NCI-H524 (cell line): ENCODE measurements around the gene KIAA1549.

Source experiments
- DNase-seq, 2 experiments: peaks; one replicate each; lab custom pipeline; 2025; lab: John Stamatoyannopoulos, UW

Gene KIAA1549

DNA sequence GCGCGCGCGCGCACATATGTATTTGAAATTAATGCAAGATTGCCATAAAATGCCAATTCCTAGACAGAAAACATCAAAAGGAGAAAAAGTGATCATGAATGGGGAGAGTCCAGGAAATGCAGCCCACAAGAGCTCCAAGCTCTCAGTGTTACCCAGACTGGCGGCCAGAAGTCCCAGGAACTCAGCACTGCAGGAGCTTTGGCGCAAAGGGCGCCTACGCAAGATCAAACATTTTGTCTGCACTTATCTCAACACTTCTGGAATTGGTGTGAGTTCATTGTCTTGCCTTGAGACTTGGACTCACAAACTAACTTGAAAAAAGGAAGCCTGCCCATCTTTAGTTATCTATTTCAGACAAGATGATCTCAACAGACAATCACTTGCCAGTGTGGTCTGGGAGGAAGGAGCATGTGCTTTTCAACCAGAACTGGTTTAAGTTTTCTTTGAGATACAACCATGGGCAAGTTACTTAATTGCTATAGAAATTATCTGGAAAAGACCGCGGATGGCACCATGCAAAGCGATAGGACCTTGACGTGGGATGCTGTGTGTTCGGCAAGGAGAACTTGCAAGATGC is 77.2 kb downstream of the KIAA1549 start:
- no peak for DNase-seq

DNA sequence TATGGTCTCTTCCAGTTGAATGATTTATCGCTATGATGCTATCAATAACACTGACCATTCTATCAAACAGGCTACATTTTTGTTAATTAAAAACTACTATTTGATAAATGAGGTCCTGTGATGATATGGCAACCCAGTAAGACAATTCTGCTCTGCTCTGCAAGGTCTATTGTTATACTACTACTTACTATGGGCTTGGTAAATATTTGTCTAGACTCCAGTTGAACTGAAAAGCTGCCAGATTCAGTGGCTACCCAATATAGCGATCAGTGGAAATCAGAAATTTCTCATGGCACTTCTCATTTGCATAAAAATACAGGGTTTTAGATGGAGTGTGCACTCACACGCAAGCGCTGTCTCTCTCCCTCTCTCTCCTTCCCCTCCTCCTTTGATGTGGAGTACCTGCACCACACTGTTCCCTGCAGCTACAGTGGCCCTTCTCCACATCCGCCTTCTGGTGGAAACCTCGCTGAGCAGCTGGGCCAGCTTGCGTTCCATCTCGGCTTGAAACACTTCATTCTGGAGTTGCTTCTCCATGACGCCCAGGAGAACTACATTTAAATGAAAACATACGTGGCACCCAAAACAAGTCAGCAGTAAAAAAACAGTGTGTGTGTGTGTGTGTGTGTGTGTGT is 77.9 kb downstream of the KIAA1549 start:
- no peak for DNase-seq

DNA sequence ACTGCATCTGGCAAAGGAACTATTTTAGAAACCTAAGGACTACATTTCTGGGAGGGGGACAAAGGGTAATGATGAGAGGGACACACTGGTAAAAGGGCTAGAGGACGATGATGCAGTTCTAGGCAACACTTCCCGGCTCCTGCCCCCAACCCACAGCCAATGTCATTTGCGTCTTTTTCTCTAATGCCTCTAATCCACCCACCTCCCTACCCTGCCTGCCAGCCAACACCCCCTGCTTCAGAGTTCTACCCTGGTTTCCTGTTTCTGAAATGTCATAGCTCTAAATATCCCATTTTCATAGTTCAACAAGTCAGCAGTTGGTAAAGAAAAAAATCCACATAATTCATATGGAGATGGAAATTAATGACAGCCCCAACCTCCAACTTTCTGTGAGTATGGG is 79.0 kb downstream of the KIAA1549 start:
- DNase-seq: no peak

DNA sequence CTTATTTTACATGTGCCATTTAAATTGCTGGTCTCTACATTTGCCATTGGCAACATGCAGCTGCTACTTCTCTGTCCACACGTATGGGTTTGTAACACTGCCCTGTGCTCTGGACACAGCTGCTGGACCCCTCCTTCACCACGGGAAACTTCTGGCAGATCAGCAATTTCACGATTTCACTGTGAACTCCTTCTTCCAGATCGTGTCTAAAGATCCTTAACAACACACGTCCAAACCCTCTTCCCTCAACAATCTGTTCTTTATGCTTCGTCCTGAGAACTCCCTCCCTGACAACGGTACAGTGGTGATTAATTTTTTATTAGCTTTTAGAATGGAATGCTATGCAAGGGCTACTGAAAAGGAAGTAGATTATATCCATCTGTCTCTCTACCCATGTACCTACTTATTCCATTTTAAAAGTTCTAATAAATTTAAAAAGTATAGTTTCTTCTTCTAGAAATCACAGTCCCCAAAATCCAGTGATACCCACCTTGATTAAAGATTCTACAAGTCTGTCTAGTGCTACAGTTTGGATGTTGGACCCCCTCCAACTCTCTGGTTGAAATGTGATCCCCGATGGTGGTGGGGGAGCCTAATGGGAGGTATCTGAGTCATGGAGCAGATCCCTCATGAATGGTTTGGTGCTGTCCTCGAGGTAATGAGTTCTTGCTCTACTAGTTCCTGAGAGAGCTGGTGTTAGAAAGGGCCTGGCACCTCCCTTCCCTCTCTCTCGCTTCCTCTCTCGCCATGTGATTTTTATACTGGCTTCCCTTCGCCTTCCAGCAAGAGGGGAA is 81.0 kb downstream of the KIAA1549 start:
- DNase-seq: no peak

DNA sequence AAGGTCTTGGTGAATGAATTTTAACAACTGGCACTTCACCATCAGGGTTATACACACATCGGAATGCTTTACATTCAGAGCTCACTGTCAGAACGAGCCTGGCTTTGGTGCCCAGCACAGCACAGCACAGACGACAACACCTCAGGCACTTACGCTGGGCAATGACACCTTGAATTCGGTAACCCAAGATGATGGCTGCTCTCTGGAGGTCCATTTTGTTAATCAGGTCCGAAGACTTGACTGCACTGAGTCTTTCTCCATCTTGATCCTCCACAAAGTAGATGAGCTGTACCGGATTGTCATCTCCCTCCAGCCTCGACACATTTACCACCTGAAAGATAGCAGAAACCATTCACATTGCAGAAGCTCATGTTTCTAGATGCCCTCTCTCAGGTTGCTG is 82.4 kb downstream of the KIAA1549 start:
- DNase-seq: no peak

DNA sequence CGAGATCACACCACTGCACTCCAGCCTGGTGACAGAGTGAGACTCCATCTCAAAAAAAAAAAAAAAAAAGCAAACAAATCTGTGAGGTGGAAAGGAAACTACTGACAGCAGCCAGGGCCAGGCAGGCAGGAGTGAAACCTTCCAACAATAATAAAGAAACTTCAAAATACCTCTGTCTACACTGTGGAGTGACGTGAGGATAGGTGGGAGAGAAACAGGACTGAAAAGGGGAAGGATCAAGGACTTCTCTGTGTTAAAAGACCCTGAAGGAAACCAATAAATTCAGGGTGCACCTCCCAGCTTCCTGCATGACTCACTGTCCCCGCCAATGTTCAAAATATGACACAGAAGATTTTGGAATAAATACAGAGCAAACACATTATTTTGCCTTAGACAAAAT is 82.9 kb downstream of the KIAA1549 start:
- no peak for DNase-seq

DNA sequence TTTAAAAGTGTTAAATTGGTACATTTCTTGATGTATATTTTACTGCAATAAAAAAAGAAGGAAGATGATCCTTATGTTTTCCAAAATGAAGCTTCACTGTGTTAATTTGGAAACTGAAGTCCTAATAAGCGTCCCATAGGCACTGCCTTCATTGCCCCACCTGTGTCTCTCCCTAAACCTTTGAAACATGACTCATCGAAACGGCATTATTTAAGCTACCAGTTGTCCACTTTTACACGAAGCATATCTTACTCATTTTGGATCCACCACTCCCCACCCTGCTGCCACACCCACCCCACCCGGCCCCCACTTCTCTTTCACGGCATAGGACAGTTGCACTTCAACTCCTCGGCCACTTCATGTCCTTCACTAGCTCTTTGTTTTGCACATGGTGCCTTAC is 85.5 kb downstream of the KIAA1549 start:
- DNase-seq: no peak

DNA sequence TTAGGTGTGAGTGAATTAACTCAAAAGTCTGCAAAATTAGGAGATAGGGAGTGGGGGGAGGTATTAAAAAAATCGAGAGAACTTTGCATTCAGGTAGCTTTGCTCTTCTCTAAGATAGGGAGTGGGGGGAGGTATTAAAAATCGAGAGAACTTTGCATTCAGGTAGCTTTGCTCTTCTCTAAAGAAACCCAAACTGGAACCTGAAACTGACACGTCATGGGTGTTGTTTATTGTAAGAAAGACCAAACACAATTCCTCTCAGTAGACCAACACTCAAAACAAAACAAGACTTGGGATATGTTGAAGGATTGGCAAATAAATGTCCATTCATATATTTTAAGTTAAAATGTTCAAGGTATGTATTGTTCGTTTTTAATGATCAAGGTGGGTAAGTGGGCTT is 87.9 kb downstream of the KIAA1549 start:
- DNase-seq: no peak

DNA sequence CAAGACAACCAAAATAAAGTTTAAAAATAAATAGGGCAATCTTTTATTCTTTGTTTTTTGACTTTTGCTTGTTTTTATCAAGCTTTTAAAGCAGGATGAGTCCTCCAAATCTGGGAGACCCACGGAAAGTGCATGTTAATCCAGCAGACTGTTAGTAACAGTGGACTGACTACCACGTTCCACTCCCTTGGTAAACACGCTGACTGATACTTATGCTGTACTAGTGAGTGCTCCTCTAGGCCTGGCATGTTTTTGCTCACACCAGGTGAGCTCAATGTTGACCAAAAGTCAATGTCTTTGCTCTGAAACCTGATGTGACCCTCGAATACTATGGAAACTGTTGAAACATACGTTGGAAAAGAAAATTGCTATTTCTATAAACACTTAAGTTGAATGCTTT is 88.4 kb downstream of the KIAA1549 start:
- no peak for DNase-seq

DNA sequence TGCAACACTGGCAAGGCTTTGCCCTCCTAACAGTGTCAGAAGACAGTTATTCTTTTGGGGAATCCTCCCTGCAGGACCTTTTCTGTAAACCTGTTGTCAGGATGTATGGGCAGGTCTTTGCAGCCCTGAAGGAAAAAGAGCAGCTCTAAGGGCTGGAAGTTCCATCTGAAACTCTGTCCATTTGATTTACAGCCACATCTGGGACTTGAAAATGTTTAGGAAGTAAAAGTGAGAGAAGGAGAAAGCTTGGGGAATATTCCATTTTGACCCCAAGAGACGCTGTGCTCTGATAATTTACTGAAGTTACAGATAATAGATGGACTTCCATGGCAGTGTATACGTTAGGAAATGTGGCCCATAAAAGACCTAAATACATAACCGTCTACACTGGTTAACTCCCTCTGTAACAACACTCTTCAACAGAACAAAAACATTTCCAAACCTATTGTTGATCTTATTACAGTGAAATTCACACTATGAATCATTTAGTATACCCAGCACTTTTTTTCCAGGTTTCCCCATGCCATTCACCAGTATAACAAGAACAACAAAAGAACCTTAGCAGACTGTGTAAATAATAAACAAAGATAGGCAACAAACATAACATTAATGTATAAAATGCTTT is 89.1 kb downstream of the KIAA1549 start:
- DNase-seq: no peak

DNA sequence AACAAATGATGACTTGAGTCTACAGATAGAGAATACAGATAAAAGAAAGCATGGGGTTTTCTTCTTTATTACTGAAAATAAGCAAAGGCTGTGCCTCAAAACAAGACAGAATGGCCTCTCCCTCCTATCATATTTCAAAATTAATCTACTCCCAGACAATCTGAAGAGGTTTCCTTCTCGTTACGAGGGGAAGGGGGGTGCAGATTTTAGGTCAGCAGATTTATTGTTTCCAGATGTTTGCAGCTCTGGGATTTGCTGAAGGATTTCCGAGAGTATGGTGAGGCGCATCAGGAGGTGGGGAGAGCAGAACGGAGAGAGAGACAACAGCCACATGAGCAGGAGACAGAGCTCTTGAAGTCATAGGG is 89.8 kb downstream of the KIAA1549 start:
- peak; percentile 63 to 85 for DNase-seq

DNA sequence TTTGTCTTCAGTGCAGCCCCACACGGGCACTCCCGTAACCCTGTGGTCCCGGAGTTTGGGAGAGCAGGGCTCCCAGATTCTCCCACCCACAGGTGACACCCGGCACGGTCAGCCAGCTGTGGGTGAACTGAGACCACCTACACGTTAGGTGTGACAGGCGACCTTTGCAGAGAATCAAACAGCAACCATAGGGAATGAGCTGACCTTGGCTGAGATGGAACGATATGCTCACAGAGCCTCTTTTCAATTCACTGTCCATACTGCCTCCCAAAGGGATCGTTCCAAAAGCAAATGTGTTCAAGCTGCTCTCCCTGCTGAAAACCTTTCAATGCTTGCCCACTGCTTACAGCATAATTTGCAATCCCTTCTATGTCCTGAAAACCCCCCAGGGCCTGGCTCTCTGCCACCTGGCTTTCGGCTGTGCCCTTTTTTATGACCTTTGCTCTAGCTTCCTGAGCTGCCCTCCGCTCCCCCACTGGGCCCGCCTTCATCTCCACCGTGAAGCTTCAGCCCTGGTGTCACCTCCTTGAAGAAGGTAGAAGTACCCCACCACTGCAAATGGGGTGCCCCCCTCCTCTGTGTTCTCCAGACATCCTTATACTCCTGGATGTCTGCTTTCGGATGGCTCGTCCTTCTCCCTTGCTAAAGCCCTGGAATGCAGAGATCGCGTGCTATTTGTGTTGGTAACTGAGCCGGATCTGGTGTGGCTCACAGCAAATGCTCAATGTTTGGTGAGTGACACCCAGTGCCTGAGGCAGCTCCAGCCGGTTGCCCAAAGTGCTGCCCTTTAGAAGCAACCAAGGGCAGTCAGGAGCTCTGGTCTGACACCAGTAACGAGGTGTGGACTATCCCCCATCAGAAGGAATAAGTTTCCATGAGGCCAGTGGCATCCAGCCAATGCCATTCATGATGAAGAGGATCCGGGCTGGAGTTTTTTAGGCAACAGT is 90.4 kb downstream of the KIAA1549 start:
- DNase-seq: no peak

DNA sequence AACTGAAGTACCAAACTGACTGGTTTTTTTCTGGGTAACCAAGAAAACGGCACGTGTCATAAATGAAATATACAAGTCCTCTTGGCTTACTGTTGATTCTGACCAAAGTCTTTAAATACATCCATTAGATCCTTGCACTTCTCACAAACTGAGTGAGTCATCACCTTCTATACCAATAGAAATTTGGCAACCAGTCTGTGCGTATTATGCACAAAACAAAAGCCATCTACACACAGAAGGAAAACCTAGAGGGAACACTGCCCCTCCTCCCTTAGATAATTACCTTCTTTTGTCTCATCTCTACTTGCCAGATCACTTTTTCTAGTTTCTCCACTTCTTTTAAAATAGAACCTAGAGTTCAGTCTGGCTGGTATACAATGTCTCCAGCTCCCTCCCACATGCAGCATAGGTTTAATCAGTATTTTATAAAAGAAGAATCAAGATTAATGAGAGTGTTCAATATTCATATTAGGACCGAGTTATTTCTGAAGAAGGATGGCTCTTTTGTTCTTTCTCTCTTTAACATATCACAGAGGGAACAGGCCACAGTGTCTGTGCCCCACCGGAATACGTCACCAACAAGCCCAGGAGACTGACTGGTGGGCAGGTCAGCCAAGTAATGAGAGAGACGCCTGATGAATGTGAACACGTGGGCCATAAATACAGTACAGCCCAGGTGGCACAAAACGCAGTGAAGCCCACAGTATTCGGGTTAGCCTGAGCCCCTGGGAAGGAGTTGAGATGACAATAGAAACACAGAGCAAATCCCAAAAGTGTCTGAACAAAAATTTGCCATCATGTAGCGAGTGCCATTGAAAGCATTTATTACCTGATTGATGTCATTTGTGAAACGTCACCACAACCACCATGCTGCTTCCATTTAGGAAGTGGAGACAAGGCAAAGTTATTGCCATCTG is 91.3 kb downstream of the KIAA1549 start:
- no peak for DNase-seq

DNA sequence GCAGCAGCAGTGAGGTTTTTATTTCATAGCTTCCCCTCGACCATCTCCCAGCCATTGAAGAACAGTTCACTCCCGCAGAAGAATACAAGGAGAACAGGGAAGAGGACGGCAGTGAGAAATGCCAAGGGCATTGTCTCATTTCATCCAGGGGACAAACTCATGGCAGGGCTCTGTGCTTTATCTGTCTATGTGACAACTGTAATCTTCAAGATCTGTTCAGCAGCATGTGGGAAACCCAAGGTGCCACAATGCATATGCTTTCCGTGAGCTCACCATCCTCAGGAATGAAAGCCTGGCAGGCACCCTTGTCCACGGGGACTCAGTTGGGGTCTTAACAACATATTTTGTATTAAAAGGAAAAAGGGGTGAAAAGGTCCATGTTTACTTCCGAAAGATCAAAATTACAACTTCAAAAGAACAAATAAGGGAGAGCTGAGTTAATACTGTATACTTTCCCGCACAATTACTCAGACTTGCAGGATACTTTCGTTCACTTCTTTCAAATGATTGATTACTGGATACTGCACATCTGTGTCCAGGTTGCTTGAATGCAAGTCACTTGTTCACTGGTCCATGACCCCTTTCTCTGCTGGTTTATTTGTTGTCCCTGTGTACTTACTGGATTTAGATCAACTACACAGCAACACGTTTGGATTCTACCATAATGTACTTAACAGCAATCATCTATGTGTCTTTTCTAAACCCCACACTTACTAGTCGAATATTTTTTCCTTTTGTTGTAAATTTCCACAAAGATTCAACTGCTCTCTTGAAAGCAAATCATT is 93.1 kb downstream of the KIAA1549 start:
- DNase-seq: no peak

DNA sequence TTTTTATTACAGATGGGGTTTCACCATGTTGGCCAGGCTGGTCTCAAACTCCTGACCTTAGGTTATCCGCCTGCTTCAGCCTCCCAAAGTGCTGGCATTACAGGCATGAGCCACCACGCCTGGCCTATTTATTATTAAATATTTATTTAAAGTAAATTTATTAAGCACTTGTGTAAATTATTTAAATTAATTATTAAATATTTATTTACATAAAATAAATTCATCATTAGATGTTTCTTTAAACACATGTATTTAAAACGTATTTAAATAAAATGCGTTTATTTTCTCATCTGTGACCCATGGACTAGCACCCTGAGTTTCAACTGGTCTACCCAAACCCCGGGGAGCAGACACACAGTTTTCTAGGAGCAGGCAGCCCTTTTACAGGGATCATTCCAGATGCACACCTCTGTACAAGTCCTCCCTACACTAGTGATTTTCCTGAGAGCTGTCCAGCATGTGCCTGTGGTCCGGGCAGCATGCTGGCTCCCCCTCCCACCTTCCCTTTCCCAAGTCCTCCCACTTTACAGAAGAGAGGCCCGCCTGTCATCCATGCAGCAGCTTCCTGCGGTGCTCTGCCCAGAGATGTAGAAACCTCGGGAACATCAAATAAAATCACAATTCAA is 94.0 kb downstream of the KIAA1549 start:
- no peak for DNase-seq

DNA sequence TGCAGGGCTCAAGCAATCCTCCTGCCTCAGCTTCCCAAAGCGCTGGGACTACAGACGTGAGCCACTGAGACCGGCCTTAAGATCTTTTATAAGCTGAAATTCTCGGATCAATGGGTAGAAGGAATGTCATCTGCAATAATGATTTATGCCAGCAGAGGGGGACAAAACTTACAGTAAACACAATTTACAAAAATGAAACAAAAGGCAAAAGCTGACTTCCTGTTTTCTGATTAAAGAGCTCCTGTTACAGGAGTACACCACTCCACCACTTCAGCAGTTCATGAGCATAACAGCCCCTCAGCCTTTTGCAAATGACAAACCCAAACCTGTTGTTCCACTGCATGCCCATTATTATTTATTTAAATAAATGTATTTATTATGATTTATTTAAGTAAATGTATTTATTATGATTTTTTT is 94.7 kb downstream of the KIAA1549 start:
- DNase-seq: peak; percentile 6 to 73

DNA sequence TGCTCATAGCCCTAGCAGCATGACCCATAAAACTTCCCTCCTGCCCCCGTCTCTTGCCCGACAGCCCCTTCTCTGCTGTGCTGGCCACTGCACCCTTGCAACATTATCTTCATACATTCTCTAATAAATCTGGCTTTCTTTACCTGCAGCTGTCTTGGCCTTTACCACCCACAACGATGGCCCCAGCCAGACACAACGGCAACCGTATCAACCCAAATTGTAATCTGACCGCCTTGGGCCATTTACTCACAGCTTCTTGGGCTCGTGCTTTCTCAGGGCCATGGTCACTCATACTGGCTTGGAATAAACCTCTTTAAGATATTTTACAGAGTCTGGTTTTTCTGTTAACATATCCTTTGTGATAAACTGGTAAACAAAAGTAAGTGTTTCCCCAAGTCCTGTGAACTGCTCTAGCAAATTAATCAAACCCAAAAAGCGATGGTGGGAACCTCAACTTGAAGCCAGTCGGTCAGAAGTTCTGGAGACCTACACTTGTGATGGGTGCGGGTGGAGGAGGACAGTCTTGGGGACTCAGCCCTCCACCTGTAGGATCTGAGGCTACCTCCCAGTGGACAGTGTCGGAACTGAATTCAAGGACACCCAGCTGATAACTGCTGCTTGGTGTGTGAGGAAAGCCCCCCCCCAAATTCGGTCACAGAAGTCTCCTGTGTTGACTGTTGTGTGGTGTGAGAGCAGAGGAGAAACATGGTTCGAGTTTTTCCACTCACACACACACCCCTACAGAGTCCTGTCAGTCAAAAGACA is 95.6 kb downstream of the KIAA1549 start:
- no peak for DNase-seq

DNA sequence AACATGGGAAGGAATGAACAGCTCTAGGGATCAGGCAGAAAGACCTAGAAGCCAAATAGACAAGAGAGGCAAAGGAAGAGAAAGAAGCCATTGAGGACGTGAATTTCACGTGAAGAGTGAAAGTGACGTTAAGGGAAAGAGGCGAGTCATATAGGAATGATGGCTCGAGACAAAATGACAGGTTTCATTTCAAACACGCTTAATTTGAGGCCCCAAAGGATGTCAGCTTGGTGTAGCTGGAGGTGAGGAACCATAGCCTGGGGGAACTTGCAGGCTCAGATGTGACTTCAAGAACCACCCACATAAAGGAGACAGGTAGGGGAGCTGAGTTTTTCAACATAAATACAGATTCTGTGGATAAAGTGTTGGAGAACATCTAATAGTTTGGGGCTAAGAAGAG is 98.9 kb downstream of the KIAA1549 start:
- no peak for DNase-seq
